Calu3 (cell line): ENCODE data around the gene BACH2. TPM values are rescaled to one million over a fixed set of nuclear protein-coding genes. Genes with fewer than 3 reads are reported as not detected.
"Not testable (repeated sequence)": the region's sequence is repeated elsewhere in the genome, so short reads cannot be mapped to it uniquely, and the experiment has no call there.

Experiments used
- BruUV-seq: library from RNA; stranded (reverse); fragments of 400-500 nt; replicated peaks from 2 replicates; lab custom pipeline; 2021; lab: Mats Ljungman, UMichigan
- CTCF ChIA-PET: fragments of 300-600 bp; sonication (Branson Sonifier 250); formaldehyde crosslinking; loops from one replicate; lab custom pipeline; 2022; ENCODE audit warnings: antibody characterized with exemption; lab: Charles Lee
- DNase-seq: peaks from one replicate; pipeline ENCODE4 v3.0.0; 2022
- H3K27ac Mint-ChIP-seq: one replicate; pipeline ENCODE4 v1.8.0; 2022; ENCODE audit warnings: mixed read lengths; ENCODE audit not compliant: unreplicated experiment
- H3K27me3 Mint-ChIP-seq: one replicate; pipeline ENCODE4 v1.8.0; 2022; ENCODE audit warnings: mixed read lengths; ENCODE audit not compliant: unreplicated experiment
- H3K36me3 Mint-ChIP-seq: one replicate; pipeline ENCODE4 v1.8.0; 2022; ENCODE audit warnings: mild to moderate bottlenecking, moderate library complexity, mixed read lengths; ENCODE audit not compliant: insufficient read depth, unreplicated experiment
- H3K4me1 Mint-ChIP-seq: one replicate; pipeline ENCODE4 v1.8.0; 2022; ENCODE audit warnings: mild to moderate bottlenecking, low read depth, mixed read lengths; ENCODE audit not compliant: unreplicated experiment
- H3K4me3 Mint-ChIP-seq: one replicate; pipeline ENCODE4 v1.8.0; 2022; ENCODE audit warnings: mild to moderate bottlenecking, low read depth, moderate library complexity, mixed read lengths; ENCODE audit not compliant: unreplicated experiment
- H3K9me3 Mint-ChIP-seq: one replicate; pipeline ENCODE4 v1.8.0; 2022; ENCODE audit warnings: low read depth, mixed read lengths; ENCODE audit not compliant: unreplicated experiment
- CTCF ChIP-seq: fragments of 200-600 bp; IDR thresholded peaks from one replicate; pipeline ENCODE4 v1.8.0; 2022; ENCODE audit warnings: antibody characterized with exemption; ENCODE audit not compliant: unreplicated experiment
- intact Hi-C: fragments of 100-400 bp; cut with micrococcal nuclease; formaldehyde crosslinking; loops from one replicate; pipeline ENCODE4 v1.10.0; 2022; ENCODE audit not compliant: unreplicated experiment
- total RNA-seq: library from RNA; stranded (reverse); gene quantifications from 2 replicates; pipeline ENCODE4 v1.2.3, GENCODE V29; 2022

BACH2 gene
- total RNA-seq, 1 experiment from 2014 or later = 7.2 TPM

GRCh38 chr6:90214966-90215365 is 81.7 kb downstream of the BACH2 start:
- BruUV-seq = no TSS peak
- H3K27ac Mint-ChIP-seq = no peak overlapping the region
- intact Hi-C loops = loop anchor here (10.0 kb wide), 1 partner anchor 180 kb away; no protein-coding TSS in a partner anchor
- CTCF ChIA-PET = no interaction called here
- no peaks in the 10 kb centered on the region for H3K27me3 Mint-ChIP-seq
- no peak overlapping the region for H3K4me3 Mint-ChIP-seq
- no peak for DNase-seq
- H3K9me3 Mint-ChIP-seq = no peaks in the 10 kb centered on the region
- no peak for TF ChIP-seq CTCF
- no peaks in the 10 kb centered on the region for H3K36me3 Mint-ChIP-seq
- no peaks in the 10 kb centered on the region for H3K4me1 Mint-ChIP-seq

GRCh38 chr6:90214461-90214860 is 82.2 kb downstream of the BACH2 start:
- Mint-ChIP-seq H3K27ac (no peak overlapping the region), H3K4me1 (no peaks in the 10 kb centered on the region), H3K4me3 (no peak overlapping the region), H3K27me3 (no peaks in the 10 kb centered on the region), H3K36me3 (no peaks in the 10 kb centered on the region), H3K9me3 (no peaks in the 10 kb centered on the region)
- intact Hi-C loops = loop anchor here (10.0 kb wide), 1 partner anchor 180 kb away; no protein-coding TSS in a partner anchor
- CTCF ChIA-PET = interaction anchor here (0.7 kb wide), 1 partner anchor 71 kb away, joined by 8 read pairs; no protein-coding TSS in a partner anchor
- no peak for DNase-seq
- BruUV-seq = no TSS peak
- no peak for TF ChIP-seq CTCF

DNA sequence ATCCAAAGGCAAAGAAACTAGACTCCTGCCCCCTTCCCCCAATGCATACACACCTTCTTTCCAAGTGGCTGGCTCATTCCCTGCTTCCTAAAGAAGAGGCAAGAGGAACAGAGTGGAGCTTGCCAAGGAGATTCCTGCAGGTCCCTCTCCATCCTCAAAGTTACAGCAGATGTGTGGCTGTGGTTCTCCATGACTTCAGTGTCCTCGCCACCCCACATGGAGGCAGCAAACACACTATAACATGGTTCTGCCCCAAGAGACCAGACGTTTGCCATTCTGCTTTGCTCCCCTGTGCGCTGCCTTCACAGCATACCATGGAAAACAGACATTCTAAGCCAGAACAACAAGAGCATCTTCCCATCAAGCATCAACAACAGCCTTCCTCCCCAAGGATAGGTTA is 84.4 kb downstream of the BACH2 start:
- H3K27me3 Mint-ChIP-seq = no peaks in the 10 kb centered on the region
- H3K4me3 Mint-ChIP-seq = no peak overlapping the region
- intact Hi-C loops = loop anchor here (10.0 kb wide), 1 partner anchor 183 kb away; no protein-coding TSS in a partner anchor
- no TSS peak for BruUV-seq
- no peaks in the 10 kb centered on the region for H3K36me3 Mint-ChIP-seq
- DNase-seq = no peak
- H3K27ac Mint-ChIP-seq = no peak overlapping the region
- CTCF ChIA-PET = no interaction called here
- H3K4me1 Mint-ChIP-seq = no peaks in the 10 kb centered on the region
- TF ChIP-seq CTCF = no peak
- no peaks in the 10 kb centered on the region for H3K9me3 Mint-ChIP-seq

DNA sequence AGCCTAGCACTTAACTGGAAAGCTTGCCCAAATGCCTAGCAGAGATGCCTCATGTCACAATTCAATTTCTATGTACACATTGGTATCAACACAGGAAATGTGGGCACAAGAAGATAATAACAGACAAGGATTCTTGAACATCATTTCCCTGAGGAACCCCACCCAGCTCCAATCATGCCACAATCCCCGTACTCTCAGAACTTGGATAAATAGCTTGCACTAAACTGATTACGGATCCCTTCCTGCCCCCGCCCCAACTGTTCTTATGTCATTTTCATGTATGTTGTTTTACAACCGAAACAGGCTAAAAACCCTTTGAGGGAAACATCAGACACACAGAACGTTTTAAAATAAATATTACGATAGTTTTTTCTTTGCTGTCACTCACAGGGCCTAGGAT is 87.1 kb downstream of the BACH2 start:
- Mint-ChIP-seq H3K36me3 (no peaks in the 10 kb centered on the region), H3K4me1 (no peaks in the 10 kb centered on the region), H3K9me3 (no peaks in the 10 kb centered on the region), H3K27me3 (no peaks in the 10 kb centered on the region), H3K4me3 (no peak overlapping the region), H3K27ac (no peak overlapping the region)
- BruUV-seq = no TSS peak
- no peak for TF ChIP-seq CTCF
- intact Hi-C loops = no loop called here
- no peak for DNase-seq
- CTCF ChIA-PET = interaction anchor here (0.6 kb wide), 1 partner anchor 1415 kb away, joined by 3 read pairs; no protein-coding TSS in a partner anchor

GRCh38 chr6:90208690-90209089 is 88.0 kb downstream of the BACH2 start:
- BruUV-seq, H3K9me3 Mint-ChIP-seq, H3K4me3 Mint-ChIP-seq, H3K36me3 Mint-ChIP-seq, CTCF ChIA-PET, H3K4me1 Mint-ChIP-seq, H3K27ac Mint-ChIP-seq, H3K27me3 Mint-ChIP-seq, intact Hi-C loops, DNase-seq: not testable (repeated sequence)
